Motor neuron (in vitro differentiated cells): Measurements from ENCODE around the gene TTC7B. TPM values are rescaled to one million over a fixed set of nuclear protein-coding genes. Genes with fewer than 3 reads are reported as not detected.
"Not testable (repeated sequence)": the region's sequence is repeated elsewhere in the genome, so short reads cannot be mapped to it uniquely, and the experiment has no call there.

Source experiments
- ATAC-seq, 8 experiments: fragments of 200-7000 bp; cut with Tn5 transposase; replicated peaks in 6 of 8; 2 replicates each; pipeline ENCODE4 v1.8.0; 2021; ENCODE audit warnings: mild to moderate bottlenecking in 8 of 8, moderate library complexity in 8 of 8
- H3K27ac ChIP-seq, 2 donors: fragments of 250-450 bp; sonication (Bioruptor Pico); 2 replicates each; pipeline ENCODE4 v1.9.0; 2021; ENCODE audit warnings: antibody characterized with exemption in 2 of 2, mild to moderate bottlenecking in 2 of 2, moderate library complexity in 1 of 2
- H3K4me1 ChIP-seq, 2 donors: fragments of 250-450 bp; sonication (Bioruptor Pico); replicated peaks in 1 of 2; 2 replicates each; pipeline ENCODE4 v1.6.1; 2021; ENCODE audit warnings: antibody characterized with exemption in 2 of 2, mild to moderate bottlenecking in 2 of 2, moderate library complexity in 1 of 2
- H3K4me3 ChIP-seq, 5 donors: fragments of 250-450 bp; sonication (Bioruptor Pico); 2 replicates each; pipeline ENCODE4 v1.9.0; 2021; ENCODE audit warnings: antibody characterized with exemption in 5 of 5, mild to moderate bottlenecking in 5 of 5, moderate library complexity in 4 of 5
- WGBS, 10 experiments: fragments of 450-650 bp; shearing (Covaris generic); methylation state at CpG; one replicate each; pipeline ENCODE4 v1.0.0; 2022; 5-methylcytosine and 5-hydroxymethylcytosine counted together
- in situ Hi-C, 9 experiments: fragments of 400-800 bp; cut with MboI; loops; one replicate each; pipeline ENCODE4 v1.15.0; 2021; ENCODE audit warnings: low sequenced_read_pairs in 9 of 9, low pct_unique_long_range_greater_than_20kb in 2 of 9; ENCODE audit not compliant: unreplicated experiment in 9 of 9
- total RNA-seq, 8 experiments: library from RNA; unstranded; fragments of 300-600 nt; gene quantifications; 2 replicates each; pipeline versions ENCODE4 v1.2.3 to v1.2.4, GENCODE V29; 2022

The TTC7B gene
- total RNA-seq, 8 experiments from 2014 or later: 0.81 to 38.2 (median 22.8) TPM

DNA sequence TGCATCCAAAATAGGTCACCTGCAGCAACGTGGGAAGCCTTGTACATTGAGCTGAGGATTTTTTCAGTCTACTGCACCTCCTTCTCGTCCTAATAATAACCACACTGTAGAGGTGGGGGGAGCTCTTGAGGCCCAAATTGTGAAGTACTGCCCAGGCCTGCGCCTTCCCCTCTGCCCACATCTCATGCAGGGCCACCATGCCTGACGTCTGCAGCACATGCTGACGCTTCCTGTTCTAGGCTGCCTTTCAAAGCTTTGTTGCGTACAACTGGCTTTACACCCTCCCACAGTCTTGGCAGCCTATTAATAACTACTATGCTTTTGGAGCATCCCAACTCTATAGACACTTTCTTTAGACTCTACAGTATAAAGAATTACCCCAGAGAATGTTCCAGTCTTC is 26.5 kb upstream of the TTC7B start:
- no peak overlapping the region for H3K27ac ChIP-seq
- WGBS, 10 experiments: 40 to 100% (median 80%) methylated on average over 1 of the region's 6 CpGs; no CpG with 5 or more reads in 6 of the 10 experiments
- no peak for ATAC-seq
- H3K4me3 ChIP-seq: no peak overlapping the region
- H3K4me1 ChIP-seq: no peaks in the 10 kb centered on the region
- in situ Hi-C loops: no loop called here

DNA sequence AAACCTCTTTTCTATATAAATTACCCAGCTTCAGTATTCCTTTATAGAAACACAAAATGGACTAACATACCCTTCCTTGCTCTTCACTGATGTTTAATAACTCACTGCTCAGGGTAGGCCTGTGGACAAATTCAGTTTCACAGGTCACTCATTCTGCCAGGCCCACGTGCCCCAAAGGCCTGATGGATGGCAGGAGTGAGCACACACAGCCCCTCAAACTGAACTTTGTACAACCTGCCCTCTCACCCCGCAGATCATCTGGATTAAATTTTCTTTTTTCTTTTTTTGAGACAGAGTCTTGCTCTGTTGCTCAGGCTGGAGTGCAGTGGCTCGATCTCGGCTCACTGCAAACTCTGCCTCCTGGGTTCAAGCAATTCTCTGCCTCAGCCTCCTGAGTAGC is 24.4 kb upstream of the TTC7B start:
- in situ Hi-C loops, H3K27ac ChIP-seq, ATAC-seq, H3K4me3 ChIP-seq, H3K4me1 ChIP-seq: not testable (repeated sequence)
- WGBS, 10 experiments: 83 to 100% (median 100%) methylated on average over 1 to 4 of the region's 4 CpGs; no CpG with 5 or more reads in 1 of the 10 experiments

DNA sequence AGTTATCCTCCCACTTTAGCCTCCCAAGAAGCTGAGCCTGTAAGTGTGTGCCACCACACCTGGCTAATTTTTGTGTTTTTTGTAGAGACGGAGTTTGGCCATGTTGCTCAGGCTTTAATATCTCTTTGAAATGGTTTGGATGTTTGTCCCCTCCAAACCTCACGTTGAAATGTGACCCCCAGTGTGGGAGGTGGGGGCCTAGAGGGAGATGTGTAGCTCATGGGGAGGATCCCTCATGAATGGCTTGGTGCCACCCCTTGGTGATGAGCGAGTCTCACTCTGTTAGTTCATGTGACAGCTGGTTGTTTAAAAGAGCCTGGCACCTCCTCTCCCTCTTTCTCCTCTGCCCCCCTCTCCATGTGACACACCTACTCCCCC is 23.6 kb upstream of the TTC7B start:
- in situ Hi-C loops: no loop called here
- H3K4me1 ChIP-seq: no peaks in the 10 kb centered on the region
- H3K4me3 ChIP-seq: no peak overlapping the region
- H3K27ac ChIP-seq: no peak overlapping the region
- 17 to 100% (median 87%) methylated on average over 1 to 3 of the region's 3 CpGs; no CpG with 5 or more reads in 4 of the 10 experiments for WGBS, 10 experiments
- ATAC-seq: no peak

DNA sequence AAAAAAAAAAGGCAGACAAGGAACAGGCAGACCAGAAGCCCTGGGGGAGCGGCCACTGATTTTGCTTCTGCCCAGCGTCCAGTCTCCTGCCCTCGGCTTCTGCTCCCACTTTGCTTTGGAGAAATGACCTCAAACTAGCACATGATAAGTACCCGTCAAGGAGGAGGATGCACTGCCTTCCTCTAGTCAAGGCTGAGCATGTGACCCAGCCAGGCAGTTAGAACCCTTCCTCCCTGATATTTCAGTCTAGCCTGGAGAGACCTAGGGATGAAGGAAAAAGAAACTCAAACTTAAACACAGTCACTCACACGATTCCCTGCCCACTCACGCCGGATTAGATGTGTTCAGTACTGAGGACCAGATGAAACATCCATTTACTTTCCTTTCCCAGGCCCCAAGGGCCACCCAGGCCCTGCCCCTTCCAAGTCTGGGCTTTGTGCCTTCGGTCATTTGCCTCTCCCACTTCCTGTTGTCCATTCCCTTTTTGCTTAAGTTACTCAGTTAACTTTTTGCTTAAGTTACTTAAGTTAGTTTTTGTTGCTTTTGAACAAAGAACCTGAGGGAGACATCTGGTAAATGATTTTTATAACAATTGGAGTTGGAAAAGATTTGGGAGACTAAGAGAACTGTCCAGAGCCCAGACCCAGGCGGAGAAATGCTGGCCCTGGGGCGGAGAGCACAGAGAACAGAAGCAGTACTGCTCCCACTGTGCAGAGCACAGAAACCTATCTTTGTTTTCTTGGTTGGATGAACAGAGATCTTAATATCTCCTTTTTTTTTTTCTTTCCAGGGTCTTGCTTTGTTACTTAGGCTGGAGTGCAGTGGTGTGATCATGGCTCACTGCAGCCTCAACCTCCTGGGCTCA is 23.0 kb upstream of the TTC7B start:
- H3K4me1 ChIP-seq: no peaks in the 10 kb centered on the region
- 0 to 100% (median 80%) methylated on average over 1 to 9 of the region's 10 CpGs; no CpG with 5 or more reads in 1 of the 10 experiments for WGBS, 10 experiments
- no peak overlapping the region for H3K27ac ChIP-seq
- H3K4me3 ChIP-seq: no peak overlapping the region
- in situ Hi-C loops: no loop called here
- ATAC-seq: peak in 3 of 8 experiments; percentile 50 to 98 (median 92)

DNA sequence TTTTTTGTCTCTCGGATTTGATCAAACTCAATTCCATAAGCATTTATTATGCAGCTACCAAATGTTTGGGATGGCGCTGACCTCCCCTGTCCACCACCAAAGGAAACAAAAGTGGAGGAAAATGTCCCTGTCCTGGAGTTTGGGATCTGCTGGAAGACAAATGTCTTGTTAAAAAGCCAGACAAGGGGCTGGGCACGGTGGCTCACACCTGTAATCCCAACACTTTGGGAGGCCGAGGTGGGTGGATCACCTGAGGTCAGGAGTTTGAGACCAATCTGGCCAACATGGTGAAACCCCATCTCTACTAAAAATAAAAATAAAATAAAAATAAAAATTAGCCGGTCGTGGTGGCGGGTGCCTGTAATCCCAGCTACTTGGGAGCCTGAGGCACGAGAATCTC is 22.3 kb upstream of the TTC7B start:
- in situ Hi-C loops, ATAC-seq, H3K4me3 ChIP-seq, H3K4me1 ChIP-seq, H3K27ac ChIP-seq: not testable (repeated sequence)
- WGBS, 10 experiments: 73 to 100% (median 92%) methylated on average over 1 to 7 of the region's 8 CpGs; no CpG with 5 or more reads in 2 of the 10 experiments

DNA sequence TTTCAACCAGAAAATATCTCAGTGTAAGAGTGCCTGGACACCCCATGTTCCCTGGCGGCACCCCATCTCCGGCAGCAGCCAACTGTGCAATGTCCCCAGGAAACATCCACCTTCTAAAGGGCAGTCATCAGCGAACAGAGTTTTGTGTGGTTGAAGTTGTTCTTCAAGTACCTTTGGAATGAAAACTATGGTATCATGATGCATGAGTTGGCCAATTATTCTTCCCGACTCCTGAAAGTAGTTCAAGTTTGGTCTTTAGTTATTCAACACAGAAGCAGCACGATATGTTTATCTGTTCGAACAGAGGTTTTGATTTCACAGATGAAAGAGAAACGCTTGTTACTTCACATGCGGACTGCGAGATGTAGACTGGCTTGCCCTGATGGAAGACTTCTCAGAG is 21.1 kb upstream of the TTC7B start:
- ATAC-seq: no peak
- no peak overlapping the region for H3K4me3 ChIP-seq
- no peak overlapping the region for H3K27ac ChIP-seq
- WGBS, 10 experiments: 81 to 100% (median 94%) methylated on average over 1 to 9 of the region's 9 CpGs
- H3K4me1 ChIP-seq: no peaks in the 10 kb centered on the region
- in situ Hi-C loops: no loop called here

DNA sequence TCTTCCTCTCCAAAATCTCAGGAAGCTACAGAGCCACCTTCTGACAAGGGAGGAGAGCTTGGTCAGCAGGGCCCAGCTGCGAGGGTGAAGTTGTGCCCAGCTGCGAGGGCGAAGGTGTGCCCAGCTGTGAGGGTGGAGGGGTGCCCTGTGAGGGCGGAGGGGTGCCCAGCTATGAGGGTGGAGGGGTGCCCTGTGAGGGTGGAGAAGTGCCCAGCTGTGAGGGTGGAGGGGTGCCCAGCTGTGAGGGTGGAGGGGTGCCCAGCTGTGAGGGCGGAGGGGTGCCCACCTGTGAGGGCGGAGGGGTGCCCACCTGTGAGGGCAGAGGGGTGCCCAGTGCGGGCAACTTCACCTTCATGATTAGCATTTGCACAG is 20.4 kb upstream of the TTC7B start:
- WGBS, 10 experiments: 80 to 100% (median 80%) methylated on average over 1 of the region's 7 CpGs; no CpG with 5 or more reads in 7 of the 10 experiments
- Histone ChIP-seq H3K27ac (no peak overlapping the region), H3K4me1 (no peaks in the 10 kb centered on the region), H3K4me3 (no peak overlapping the region)
- no peak for ATAC-seq
- in situ Hi-C loops: no loop called here

DNA sequence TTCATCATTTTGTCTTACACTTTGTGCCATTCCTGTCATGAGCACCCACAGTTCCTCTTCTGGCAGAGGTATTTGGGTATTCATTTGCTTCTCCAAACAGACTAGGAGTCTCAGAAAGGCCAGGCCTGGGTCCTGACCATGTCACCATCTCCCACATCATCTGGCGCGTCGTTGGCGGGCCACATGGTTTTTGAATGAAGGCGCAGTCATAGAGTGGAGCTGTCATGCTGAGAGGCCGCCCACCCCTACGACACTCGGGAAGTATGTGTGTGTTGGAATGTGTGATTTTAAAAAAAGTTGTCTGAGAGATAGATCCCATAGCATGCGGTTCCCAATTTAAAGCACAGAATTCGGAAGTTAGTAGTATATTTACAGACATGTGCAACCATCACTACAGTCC is 15.6 kb upstream of the TTC7B start:
- Histone ChIP-seq H3K4me1 (peaks cover 0 to 5% of the 10 kb centered on the region in 2 donors), H3K4me3 (no peak overlapping the region), H3K27ac (no peak overlapping the region)
- no peak for ATAC-seq
- WGBS, 10 experiments: 60 to 95% (median 88%) methylated on average over 1 to 7 of the region's 10 CpGs; no CpG with 5 or more reads in 2 of the 10 experiments
- in situ Hi-C loops: no loop called here

DNA sequence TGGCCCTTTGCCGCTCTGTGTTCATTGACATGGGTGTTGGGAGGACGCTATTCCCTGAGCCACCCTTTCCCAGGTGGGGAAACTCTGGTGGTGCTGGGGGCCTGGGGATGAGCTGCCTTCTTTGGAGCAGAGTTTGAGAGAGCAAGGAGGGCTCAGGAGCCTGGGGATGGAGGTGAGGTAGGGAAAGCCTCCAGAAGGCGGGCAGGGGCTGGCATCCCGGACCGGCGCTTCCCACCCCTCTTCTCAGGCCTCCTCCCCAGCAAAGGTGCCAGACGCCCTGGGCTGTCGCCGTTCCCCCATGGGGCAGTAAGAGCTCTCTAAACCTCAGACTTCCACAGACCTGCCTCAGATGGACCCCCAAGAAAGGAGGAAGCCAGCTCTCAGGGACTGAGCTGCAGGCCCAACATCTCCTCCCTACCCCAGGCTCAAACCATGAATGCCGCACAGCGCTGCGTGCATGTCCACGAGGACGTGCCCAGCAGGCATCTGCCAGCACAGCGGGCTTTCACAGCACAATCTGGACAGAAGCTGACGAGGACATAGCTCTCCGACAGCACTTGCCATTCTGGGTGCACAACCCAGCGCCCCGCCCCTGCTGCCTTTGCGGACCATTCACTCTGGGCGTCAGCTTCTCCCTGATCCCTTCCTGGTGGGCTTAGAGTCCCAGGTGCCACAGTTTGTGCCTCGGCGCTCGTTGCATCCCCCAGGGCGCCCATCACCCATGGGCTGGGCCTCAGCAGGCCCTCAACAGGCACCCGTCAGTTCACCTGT is 14.9 kb upstream of the TTC7B start:
- WGBS, 10 experiments: 73 to 100% (median 93%) methylated on average over 1 to 5 of the region's 26 CpGs; no CpG with 5 or more reads in 6 of the 10 experiments
- in situ Hi-C loops: no loop called here
- Histone ChIP-seq H3K27ac (no peak overlapping the region), H3K4me3 (no peak overlapping the region), H3K4me1 (peaks cover 0 to 5% of the 10 kb centered on the region in 2 donors)
- ATAC-seq: no peak

DNA sequence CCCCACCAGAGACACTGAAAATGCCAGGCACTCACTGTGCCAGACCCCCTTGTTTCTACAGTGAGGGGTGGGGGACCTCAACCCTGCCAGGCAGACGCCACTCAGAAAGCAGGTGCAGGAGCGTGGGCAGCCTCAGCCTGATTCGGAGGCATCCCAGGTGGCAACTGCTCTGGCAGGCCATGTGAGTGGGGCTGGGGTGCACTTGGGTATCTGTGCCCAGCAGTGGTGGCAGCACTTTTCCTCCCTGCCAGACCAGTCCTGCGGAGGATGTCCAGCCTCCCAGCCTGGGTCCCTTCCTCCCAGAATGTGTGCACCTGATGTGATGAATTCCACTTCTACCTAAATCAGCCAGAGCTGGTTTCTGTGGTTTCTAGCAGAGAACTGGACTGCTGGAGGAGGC is 13.4 kb upstream of the TTC7B start:
- no peak overlapping the region for H3K4me3 ChIP-seq
- in situ Hi-C loops: no loop called here
- H3K27ac ChIP-seq: no peak overlapping the region
- H3K4me1 ChIP-seq: peaks cover 0 to 5% of the 10 kb centered on the region in 2 donors
- 20 to 100% (median 80%) methylated on average over 1 to 2 of the region's 4 CpGs; no CpG with 5 or more reads in 3 of the 10 experiments for WGBS, 10 experiments
- ATAC-seq: no peak

DNA sequence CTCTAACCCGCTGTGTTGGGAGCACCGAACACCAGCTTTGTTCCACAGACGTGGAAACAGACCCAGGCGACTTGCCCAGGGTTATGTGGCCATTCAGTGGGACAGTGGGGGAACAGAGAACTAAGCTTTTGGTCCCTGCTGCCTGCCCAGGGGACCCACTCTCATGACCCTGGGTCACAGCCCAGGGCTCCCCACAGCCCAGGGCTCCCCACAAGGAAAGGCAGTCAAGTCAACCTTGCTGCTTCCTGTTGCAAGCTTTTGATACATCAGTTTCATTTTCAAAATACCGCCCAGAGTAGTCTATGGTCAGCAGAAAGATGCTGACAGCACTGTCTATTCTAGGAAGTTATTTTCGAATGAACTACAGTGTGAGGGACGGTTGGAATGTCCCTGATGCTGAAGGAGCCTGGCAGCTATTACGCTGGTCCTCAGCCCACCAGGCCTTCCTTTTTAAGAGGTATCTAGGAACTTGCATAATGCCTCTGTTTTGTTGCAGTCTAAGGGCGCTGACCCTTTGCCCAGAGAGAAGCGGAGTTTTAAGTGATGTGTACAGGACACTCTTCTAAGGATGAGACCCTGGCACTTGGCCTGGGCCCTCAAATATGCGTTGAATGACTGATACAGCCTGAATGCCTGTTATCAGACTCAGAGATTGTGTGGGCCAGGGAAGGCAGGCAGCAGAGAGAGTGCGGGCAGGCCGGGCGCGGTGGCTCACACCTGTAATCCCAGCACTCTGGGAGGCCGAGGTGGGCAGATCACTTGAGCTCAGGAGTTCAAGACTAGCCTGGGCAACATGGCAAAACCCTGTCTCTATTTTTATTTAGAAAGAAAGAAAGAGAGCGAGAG is 12.6 kb upstream of the TTC7B start:
- Histone ChIP-seq H3K4me1 (peaks cover 0 to 5% of the 10 kb centered on the region in 2 donors), H3K4me3 (peak overlapping the region in 4 of 5 donors; percentile 22 to 34 (median 33)), H3K27ac (no peak overlapping the region)
- peak in 3 of 8 experiments; percentile 2 to 12 (median 10) for ATAC-seq
- in situ Hi-C loops: no loop called here
- 70 to 98% (median 89%) methylated on average over 2 to 10 of the region's 17 CpGs for WGBS, 10 experiments

DNA sequence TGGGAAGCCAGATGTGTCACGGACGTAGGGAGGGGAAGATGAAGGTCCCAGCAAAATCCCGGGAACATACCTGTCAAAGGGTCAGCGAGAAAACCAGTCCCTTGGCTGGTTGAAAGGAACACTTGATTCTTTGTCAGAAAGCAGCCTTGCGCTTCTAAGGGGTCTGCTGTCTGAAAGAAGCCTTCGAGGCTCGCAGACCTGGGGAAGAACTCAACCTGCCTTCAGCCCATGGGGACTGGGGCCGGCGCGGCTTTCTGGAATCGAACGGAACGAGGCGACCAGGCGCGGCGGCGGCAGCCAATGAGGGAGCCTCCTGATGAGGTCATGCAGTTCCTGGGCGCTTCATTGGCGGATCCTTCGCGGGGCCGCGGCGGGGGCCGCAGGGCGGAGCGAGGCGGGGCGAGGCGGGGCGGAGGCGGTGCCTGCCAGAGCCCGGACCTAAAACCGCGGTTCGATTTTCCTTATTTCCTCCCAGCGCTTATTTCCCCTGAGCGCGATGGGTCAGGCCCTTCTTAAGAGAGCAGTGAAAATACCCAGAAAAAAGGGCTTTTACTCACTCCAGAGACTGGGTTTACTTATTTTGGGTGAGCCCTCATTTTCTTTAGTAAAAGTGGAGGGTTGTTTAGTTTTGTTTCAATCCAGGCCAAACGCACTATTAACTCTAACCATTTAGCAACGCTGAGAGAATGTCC is 11.8 kb upstream of the TTC7B start:
- peak; percentile 99 to 100 (median 100) for ATAC-seq
- Histone ChIP-seq H3K27ac (no peak overlapping the region), H3K4me3 (peak overlapping the region; percentile 24 to 34 (median 32)), H3K4me1 (peaks cover 0 to 5% of the 10 kb centered on the region in 2 donors)
- in situ Hi-C loops: no loop called here
- 0 to 21% (median 8%) methylated on average over 1 to 8 of the region's 42 CpGs; no CpG with 5 or more reads in 4 of the 10 experiments for WGBS, 10 experiments
